CD14-positive monocyte (primary cell): ENCODE measurements around the gene TBXAS1. TPM values are rescaled to one million over a fixed set of nuclear protein-coding genes. Genes with fewer than 3 reads are reported as not detected.

Experiments
- DNase-seq, 3 donors: peaks; one replicate each; pipeline ENCODE4 v3.0.0-alpha.2; 2011 to 2022
- H2AFZ ChIP-seq: 2 replicates; pipeline ENCODE4 v1.6.0; 2012; ENCODE audit warnings: mild to moderate bottlenecking, low read depth, low read length, inconsistent platforms; ENCODE audit not compliant: insufficient read depth, poor library complexity, severe bottlenecking
- H3K27ac ChIP-seq, 2 donors: 1 replicate in 1 of 2; 2 replicates in 1 of 2; pipeline ENCODE4 v1.5.1; 2012 to 2013; ENCODE audit warnings: low read length in 2 of 2, control low read depth in 1 of 2, inconsistent platforms in 1 of 2, low read depth in 1 of 2, mild to moderate bottlenecking in 1 of 2
- H3K27me3 ChIP-seq, 2 donors: one replicate each; pipeline versions ENCODE4 v1.6.0 to v1.6.1; 2011 to 2013; ENCODE audit warnings: low read length in 2 of 2; ENCODE audit not compliant: control insufficient read depth in 2 of 2, insufficient read depth in 2 of 2
- H3K36me3 ChIP-seq, 2 donors: replicated peaks in 1 of 2; 1 replicate in 1 of 2; 2 replicates in 1 of 2; pipeline versions ENCODE4 v1.5.1 to v1.6.1; 2012 to 2013; ENCODE audit warnings: low read length in 2 of 2, control low read depth in 1 of 2, inconsistent platforms in 1 of 2, mild to moderate bottlenecking in 1 of 2; ENCODE audit not compliant: insufficient read depth in 2 of 2, control insufficient read depth in 1 of 2
- H3K4me1 ChIP-seq, 2 donors: 1 replicate in 1 of 2; 2 replicates in 1 of 2; pipeline versions ENCODE4 v1.5.1 to v1.6.1; 2012 to 2013; ENCODE audit warnings: low read length in 2 of 2, control low read depth in 1 of 2, inconsistent platforms in 1 of 2, mild to moderate bottlenecking in 1 of 2, moderate library complexity in 1 of 2; ENCODE audit not compliant: insufficient read depth in 2 of 2, control insufficient read depth in 1 of 2
- H3K4me2 ChIP-seq: replicated peaks from 2 replicates; pipeline ENCODE3; 2012; ENCODE audit warnings: low read length, moderate library complexity, mild to moderate bottlenecking; ENCODE audit not compliant: poor library complexity, severe bottlenecking; ENCODE audit errors: extremely low read depth
- H3K4me3 ChIP-seq, 3 experiments: fragments of 200-600 bp in 1 of 3; sonication (generic) in 1 of 3; replicated peaks in 1 of 3; 1 replicate in 2 of 3; 2 replicates in 1 of 3; pipeline ENCODE4 v1.5.1; 2011 to 2013; ENCODE audit warnings: low read length in 3 of 3, mild to moderate bottlenecking in 3 of 3, control low read depth in 2 of 3, low read depth in 2 of 3, inconsistent platforms in 1 of 3, moderate library complexity in 1 of 3
- H3K79me2 ChIP-seq: 2 replicates; pipeline ENCODE4 v1.6.0; 2012; ENCODE audit warnings: mild to moderate bottlenecking, control low read depth, inconsistent platforms, low read length, moderate library complexity; ENCODE audit not compliant: insufficient read depth
- H3K9ac ChIP-seq: 2 replicates; pipeline ENCODE4 v1.6.0; 2017; ENCODE audit warnings: low read length, mild to moderate bottlenecking; ENCODE audit not compliant: insufficient read depth, poor library complexity, severe bottlenecking
- H3K9me3 ChIP-seq, 2 donors: replicated peaks in 1 of 2; 1 replicate in 1 of 2; 2 replicates in 1 of 2; pipeline versions ENCODE4 v1.5.1 to v1.6.1; 2012 to 2013; ENCODE audit warnings: low read length in 2 of 2, control low read depth in 1 of 2; ENCODE audit not compliant: control insufficient read depth in 1 of 2, insufficient read depth in 1 of 2
- H4K20me1 ChIP-seq: 2 replicates; pipeline ENCODE4 v1.6.0; 2012; ENCODE audit warnings: mild to moderate bottlenecking, low read length, control low read depth, moderate library complexity; ENCODE audit not compliant: insufficient read depth
- H3K27ac Mint-ChIP-seq, 7 donors: one replicate each; pipeline ENCODE4 v1.8.0; 2020; ENCODE audit warnings: mild to moderate bottlenecking in 7 of 7, mixed read lengths in 7 of 7, moderate library complexity in 6 of 7, inconsistent platforms in 2 of 7
- H3K27me3 Mint-ChIP-seq, 3 donors: one replicate each; pipeline ENCODE4 v1.8.0; 2021 to 2022; ENCODE audit warnings: low read depth in 3 of 3, mild to moderate bottlenecking in 3 of 3, mixed read lengths in 3 of 3, moderate library complexity in 3 of 3, inconsistent platforms in 1 of 3
- H3K36me3 Mint-ChIP-seq, 2 donors: one replicate each; pipeline ENCODE4 v1.8.0; 2020; ENCODE audit warnings: mixed read lengths in 2 of 2, inconsistent platforms in 1 of 2, mild to moderate bottlenecking in 1 of 2
- H3K4me1 Mint-ChIP-seq: one replicate; pipeline ENCODE4 v1.8.0; 2020; ENCODE audit warnings: mild to moderate bottlenecking, mixed read lengths
- H3K4me3 Mint-ChIP-seq, 2 donors: one replicate each; pipeline ENCODE4 v1.8.0; 2020; ENCODE audit warnings: mild to moderate bottlenecking in 2 of 2, mixed read lengths in 2 of 2, moderate library complexity in 1 of 2
- H3K9me3 Mint-ChIP-seq, 7 donors: one replicate each; pipeline ENCODE4 v1.8.0; 2020 to 2022; ENCODE audit warnings: mixed read lengths in 7 of 7, mild to moderate bottlenecking in 6 of 7, moderate library complexity in 6 of 7, inconsistent platforms in 2 of 7
- WGBS: methylation state at CpG from one replicate; pipeline ENCODE4 v1.1.5; 2013; ENCODE audit warnings: missing lambda C conversion rate; ENCODE audit not compliant: insufficient coverage; 5-methylcytosine and 5-hydroxymethylcytosine counted together
- intact Hi-C, 2 donors: fragments of 100-400 bp; cut with micrococcal nuclease; formaldehyde crosslinking; loops; one replicate each; pipeline versions ENCODE4 v1.15.0 to v1.15.1; 2023
- polyA plus RNA-seq, 3 donors: library from polyadenylated mRNA; depleted of rRNA in 1 of 3; unstranded in 2 of 3; stranded (reverse) in 1 of 3; fragments of 300-500 nt in 2 of 3; fragments of >200 nt in 1 of 3; fragmentation: Illumina TruSeq in 2 of 3; gene quantifications; 1 replicate in 2 of 3; 2 replicates in 1 of 3; pipeline ENCODE4 v1.2.3, GENCODE V29; 2012 to 2021
- TF ChIP-seq, protein P1 (sequence below): fragments of 200-600 bp; IDR thresholded peaks from one replicate; pipeline ENCODE4 v1.8.0; 2022; ENCODE audit warnings: antibody characterized with exemption, mild to moderate bottlenecking

The TBXAS1 gene
- polyA plus RNA-seq, 3 donors, result 289 to 335 (median 298) TPM

DNA sequence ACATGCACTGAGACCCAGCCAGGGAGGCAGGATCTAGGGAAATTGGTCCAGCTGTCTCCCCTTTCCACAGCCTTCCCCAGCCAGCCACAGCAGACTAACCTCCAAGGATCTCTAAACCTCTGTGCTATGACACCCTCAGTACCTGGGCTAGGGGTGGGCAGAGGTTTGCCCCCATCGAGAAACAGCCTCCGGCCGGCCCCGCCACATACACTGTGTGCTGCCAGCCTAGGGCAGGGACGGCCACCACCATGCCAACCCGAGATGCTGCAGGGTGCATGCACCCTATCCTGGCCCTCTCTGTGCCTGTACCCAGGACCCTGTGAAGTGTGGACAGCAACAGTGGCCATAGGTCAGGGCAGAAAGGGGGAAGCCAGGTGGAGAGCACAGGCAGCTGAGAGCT is 175.6 kb downstream of the TBXAS1 start:
- Mint-ChIP-seq H3K27ac (no peak overlapping the region), H3K4me1 (peaks cover 4% of the 10 kb centered on the region), H3K27me3 (peaks cover 0 to 3% (median 3%) of the 10 kb centered on the region in 3 donors), H3K36me3 (peaks cover 56 to 81% of the 10 kb centered on the region in 2 donors), H3K9me3 (peaks cover 0 to 3% (median 0%) of the 10 kb centered on the region in 7 donors), H3K4me3 (no peak overlapping the region)
- Histone ChIP-seq H2AFZ (no peak overlapping the region), H3K27ac (no peak overlapping the region), H3K79me2 (no peaks in the 10 kb centered on the region), H3K9me3 (no peaks in the 10 kb centered on the region), H3K4me1 (no peaks in the 10 kb centered on the region), H3K36me3 (peaks cover 31 to 86% of the 10 kb centered on the region in 2 donors), H3K9ac (no peak overlapping the region), H3K4me3 (no peak overlapping the region), H4K20me1 (peaks cover 95% of the 10 kb centered on the region), H3K4me2 (no peak overlapping the region), H3K27me3 (no peaks in the 10 kb centered on the region)
- TF ChIP-seq, protein P1, sequence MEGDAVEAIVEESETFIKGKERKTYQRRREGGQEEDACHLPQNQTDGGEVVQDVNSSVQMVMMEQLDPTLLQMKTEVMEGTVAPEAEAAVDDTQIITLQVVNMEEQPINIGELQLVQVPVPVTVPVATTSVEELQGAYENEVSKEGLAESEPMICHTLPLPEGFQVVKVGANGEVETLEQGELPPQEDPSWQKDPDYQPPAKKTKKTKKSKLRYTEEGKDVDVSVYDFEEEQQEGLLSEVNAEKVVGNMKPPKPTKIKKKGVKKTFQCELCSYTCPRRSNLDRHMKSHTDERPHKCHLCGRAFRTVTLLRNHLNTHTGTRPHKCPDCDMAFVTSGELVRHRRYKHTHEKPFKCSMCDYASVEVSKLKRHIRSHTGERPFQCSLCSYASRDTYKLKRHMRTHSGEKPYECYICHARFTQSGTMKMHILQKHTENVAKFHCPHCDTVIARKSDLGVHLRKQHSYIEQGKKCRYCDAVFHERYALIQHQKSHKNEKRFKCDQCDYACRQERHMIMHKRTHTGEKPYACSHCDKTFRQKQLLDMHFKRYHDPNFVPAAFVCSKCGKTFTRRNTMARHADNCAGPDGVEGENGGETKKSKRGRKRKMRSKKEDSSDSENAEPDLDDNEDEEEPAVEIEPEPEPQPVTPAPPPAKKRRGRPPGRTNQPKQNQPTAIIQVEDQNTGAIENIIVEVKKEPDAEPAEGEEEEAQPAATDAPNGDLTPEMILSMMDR, result no peak
- intact Hi-C loops, result loop anchor here (5.0 to 10.0 kb wide), 4 partner anchors 357 to 402 kb away; no protein-coding TSS in a partner anchor
- 100% methylated on average over 3 of the region's 6 CpGs for WGBS
- no peak for DNase-seq

DNA sequence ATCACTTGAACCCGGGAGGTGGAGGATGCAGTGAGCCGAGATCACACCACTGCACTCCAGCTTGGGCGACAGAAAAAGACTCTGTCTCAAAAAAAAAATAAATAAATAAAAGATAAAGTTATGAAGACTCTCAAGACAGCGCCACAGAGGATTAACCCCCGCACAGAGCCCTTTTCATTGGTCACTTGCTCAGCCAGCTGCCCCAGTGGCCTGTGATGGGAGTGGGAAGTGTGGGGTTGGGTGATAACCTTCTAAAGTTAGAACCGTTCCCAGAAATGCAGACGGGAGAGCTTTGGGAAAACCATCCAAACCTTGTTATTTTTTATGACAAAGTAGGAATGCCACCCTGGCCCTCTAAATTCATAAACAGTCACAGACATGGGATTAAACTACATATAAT is 176.3 kb downstream of the TBXAS1 start:
- peaks cover 0 to 3% (median 3%) of the 10 kb centered on the region in 3 donors for H3K27me3 Mint-ChIP-seq
- no peak overlapping the region for H3K27ac Mint-ChIP-seq
- TF ChIP-seq, protein P1, result no peak
- Histone ChIP-seq H3K79me2 (no peaks in the 10 kb centered on the region), H3K27ac (no peak overlapping the region), H2AFZ (no peak overlapping the region), H3K4me1 (no peaks in the 10 kb centered on the region), H4K20me1 (peaks cover 95% of the 10 kb centered on the region), H3K27me3 (no peaks in the 10 kb centered on the region), H3K4me3 (no peak overlapping the region), H3K9ac (no peak overlapping the region), H3K9me3 (no peaks in the 10 kb centered on the region), H3K4me2 (no peak overlapping the region), H3K36me3 (peaks cover 36 to 88% of the 10 kb centered on the region in 2 donors)
- peaks cover 4% of the 10 kb centered on the region for H3K4me1 Mint-ChIP-seq
- peaks cover 60 to 83% of the 10 kb centered on the region in 2 donors for H3K36me3 Mint-ChIP-seq
- peaks cover 0 to 3% (median 0%) of the 10 kb centered on the region in 7 donors for H3K9me3 Mint-ChIP-seq
- no peak for DNase-seq
- H3K4me3 Mint-ChIP-seq, result no peak overlapping the region
- 100% methylated on average over 2 of the region's 7 CpGs for WGBS
- intact Hi-C loops, result loop anchor here in 1 of 2 donors (10.0 kb wide), 1 partner anchor 361 kb away; no protein-coding TSS in a partner anchor
